ENCODE measurements around the gene SPI1. TPM values are rescaled to one million over a fixed set of nuclear protein-coding genes. Genes with fewer than 3 reads are reported as not detected.

Gene SPI1
- total and polyA plus RNA-seq, 2 donors (not counting 1 experiment from before 2014, with no cell fraction given), result 98.3 to 119 TPM

DNA sequence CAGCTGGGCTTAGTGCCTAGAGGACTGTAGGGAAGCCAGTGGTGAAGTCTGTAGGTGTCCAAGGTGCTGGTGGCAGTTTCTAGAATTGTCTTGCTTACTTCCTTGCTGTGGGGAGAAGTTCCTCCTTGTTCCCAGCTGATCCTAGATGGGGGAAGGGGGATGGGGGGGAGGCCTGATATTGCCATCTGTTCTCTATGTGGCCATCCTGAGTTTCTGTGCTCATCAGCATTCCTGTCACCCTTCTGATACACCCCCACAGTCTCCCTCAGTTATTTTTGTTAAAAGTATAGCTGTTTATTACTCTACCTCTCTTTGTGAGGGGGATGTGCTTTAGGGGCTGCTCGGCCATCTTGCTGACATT lies 71.9 kb downstream of the SPI1 start:
- ChIA-PET CTCF (interaction anchor here (1.4 kb wide), 1 partner anchor 68 kb away, joined by 3 read pairs; no protein-coding TSS in a partner anchor), POLR2A (no interaction called here)
- H3K27me3 ChIP-seq (replicated peaks in 1 of 4; ENCODE audit: control extremely low read depth in 1 of 4, control insufficient read depth in 3 of 4, insufficient read depth in 4 of 4, low read length in 3 of 4), result no peaks in the 10 kb centered on the region
- no peak overlapping the region for H3K4me2 ChIP-seq (replicated peaks; ENCODE audit: low read depth, low read length, poor library complexity, severe bottlenecking)
- no peak overlapping the region for H3K4me3 Mint-ChIP-seq
- H3K9me3 ChIP-seq (ENCODE audit: control extremely low read depth in 1 of 3, control insufficient read depth in 2 of 3, insufficient read depth in 1 of 3, low read length in 2 of 3), result peaks cover 2 to 18% (median 5%) of the 10 kb centered on the region in 3 donors
- H3K4me3 ChIP-seq (ENCODE audit: control extremely low read depth in 1 of 5, extremely low read depth in 1 of 5, insufficient read depth in 1 of 5, low read depth in 2 of 5, low read length in 4 of 5), result no peak overlapping the region
- H3K27ac Mint-ChIP-seq, result no peak overlapping the region
- H4K20me1 ChIP-seq (ENCODE audit: control insufficient read depth, insufficient read depth, low read length, poor library complexity, severe bottlenecking), result peaks cover 17% of the 10 kb centered on the region
- no peak overlapping the region for H2AFZ ChIP-seq (ENCODE audit: insufficient read depth, low read depth, low read length, poor library complexity, severe bottlenecking)
- H3K4me1 ChIP-seq (ENCODE audit: control insufficient read depth in 2 of 2, insufficient read depth in 2 of 2, low read length in 2 of 2), result no peaks in the 10 kb centered on the region
- no peak overlapping the region for H3K27ac ChIP-seq (ENCODE audit: low read length in 2 of 2)
- no peak for TF ChIP-seq EZH2 (IDR thresholded peaks at IDR 0.05; ENCODE audit: borderline replicate concordance, insufficient read depth, low read depth, low read length, poor library complexity, severe bottlenecking)
- TF ChIP-seq, protein P1, sequence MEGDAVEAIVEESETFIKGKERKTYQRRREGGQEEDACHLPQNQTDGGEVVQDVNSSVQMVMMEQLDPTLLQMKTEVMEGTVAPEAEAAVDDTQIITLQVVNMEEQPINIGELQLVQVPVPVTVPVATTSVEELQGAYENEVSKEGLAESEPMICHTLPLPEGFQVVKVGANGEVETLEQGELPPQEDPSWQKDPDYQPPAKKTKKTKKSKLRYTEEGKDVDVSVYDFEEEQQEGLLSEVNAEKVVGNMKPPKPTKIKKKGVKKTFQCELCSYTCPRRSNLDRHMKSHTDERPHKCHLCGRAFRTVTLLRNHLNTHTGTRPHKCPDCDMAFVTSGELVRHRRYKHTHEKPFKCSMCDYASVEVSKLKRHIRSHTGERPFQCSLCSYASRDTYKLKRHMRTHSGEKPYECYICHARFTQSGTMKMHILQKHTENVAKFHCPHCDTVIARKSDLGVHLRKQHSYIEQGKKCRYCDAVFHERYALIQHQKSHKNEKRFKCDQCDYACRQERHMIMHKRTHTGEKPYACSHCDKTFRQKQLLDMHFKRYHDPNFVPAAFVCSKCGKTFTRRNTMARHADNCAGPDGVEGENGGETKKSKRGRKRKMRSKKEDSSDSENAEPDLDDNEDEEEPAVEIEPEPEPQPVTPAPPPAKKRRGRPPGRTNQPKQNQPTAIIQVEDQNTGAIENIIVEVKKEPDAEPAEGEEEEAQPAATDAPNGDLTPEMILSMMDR (IDR thresholded peaks at IDR 0.05), result no peak
- H3K27me3 Mint-ChIP-seq, result no peaks in the 10 kb centered on the region
- DNase-seq (no peak), ATAC-seq (ENCODE audit: low read depth) (no peak)
- no CpG with 5 or more reads among the region's 1 CpG for WGBS (ENCODE audit: insufficient coverage)
- intact Hi-C loops (cut with micrococcal nuclease), result no loop called here
- no peaks in the 10 kb centered on the region for H3K4me1 Mint-ChIP-seq
- peaks cover 9 to 88% of the 10 kb centered on the region in 2 experiments for H3K36me3 ChIP-seq (replicated peaks in 1 of 2; ENCODE audit: control extremely low read depth in 1 of 2, control insufficient read depth in 1 of 2, extremely low read depth in 1 of 2, insufficient read depth in 2 of 2, low read length in 1 of 2)
- peaks cover 6% of the 10 kb centered on the region for H3K9me3 Mint-ChIP-seq (ENCODE audit: insufficient read depth)
- H3K79me2 ChIP-seq (ENCODE audit: control insufficient read depth, insufficient read depth, low read length), result peaks cover 43% of the 10 kb centered on the region
- no peak overlapping the region for H3K9ac ChIP-seq (ENCODE audit: low read length)

DNA sequence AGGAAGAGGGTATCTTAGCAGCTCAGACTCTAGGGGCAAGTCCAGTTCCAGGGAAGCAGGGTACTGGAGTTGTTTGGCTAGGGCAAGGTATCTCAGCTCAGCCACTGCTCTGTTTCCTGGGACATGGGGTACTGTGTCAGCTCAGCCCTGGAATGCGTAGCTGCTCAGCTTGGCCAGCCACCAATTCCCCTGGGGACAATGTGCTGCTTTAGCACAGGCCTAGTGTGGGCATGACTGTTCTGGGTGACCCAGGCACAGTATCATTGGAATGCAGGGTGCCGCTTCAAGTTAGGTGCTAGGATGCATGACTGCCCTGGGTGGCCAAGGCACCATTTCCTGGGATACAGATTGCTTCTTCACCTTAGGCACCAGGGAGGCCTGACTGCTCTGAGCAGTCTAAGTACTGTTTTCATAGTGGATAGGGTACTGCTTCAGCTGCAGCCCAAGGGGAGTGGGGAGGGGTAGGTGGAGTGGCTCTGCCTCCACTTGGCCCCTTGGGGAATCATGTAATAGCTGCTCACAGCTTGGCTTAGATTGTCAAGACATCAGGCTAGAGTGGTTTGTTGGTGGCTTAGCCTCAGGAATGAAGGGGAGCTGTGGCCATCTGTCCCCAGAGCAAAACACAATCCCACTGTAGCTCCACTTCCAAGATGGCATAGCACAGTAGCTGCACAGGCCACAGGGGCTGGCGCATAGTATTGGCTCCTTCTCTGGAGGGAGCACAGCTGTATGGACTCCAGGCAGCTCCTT lies 72.4 kb downstream of the SPI1 start:
- no peaks in the 10 kb centered on the region for H3K4me1 ChIP-seq (ENCODE audit: control insufficient read depth in 2 of 2, insufficient read depth in 2 of 2, low read length in 2 of 2)
- H3K36me3 ChIP-seq (replicated peaks in 1 of 2; ENCODE audit: control extremely low read depth in 1 of 2, control insufficient read depth in 1 of 2, extremely low read depth in 1 of 2, insufficient read depth in 2 of 2, low read length in 1 of 2), result peaks cover 8 to 83% of the 10 kb centered on the region in 2 experiments
- H3K4me2 ChIP-seq (replicated peaks; ENCODE audit: low read depth, low read length, poor library complexity, severe bottlenecking), result no peak overlapping the region
- 95% methylated on average over 3 of the region's 3 CpGs for WGBS (ENCODE audit: insufficient coverage)
- CTCF ChIA-PET, result interaction anchor here (1.4 kb wide), 1 partner anchor 68 kb away, joined by 3 read pairs; no protein-coding TSS in a partner anchor
- H3K79me2 ChIP-seq (ENCODE audit: control insufficient read depth, insufficient read depth, low read length), result peaks cover 43% of the 10 kb centered on the region
- intact Hi-C loops (cut with micrococcal nuclease), result no loop called here
- Mint-ChIP-seq H3K9me3 (ENCODE audit: insufficient read depth) (peaks cover 6% of the 10 kb centered on the region), H3K4me3 (no peak overlapping the region), H3K27ac (no peak overlapping the region), H3K4me1 (no peaks in the 10 kb centered on the region), H3K27me3 (no peaks in the 10 kb centered on the region)
- no peak overlapping the region for H3K27ac ChIP-seq (ENCODE audit: low read length in 2 of 2)
- H4K20me1 ChIP-seq (ENCODE audit: control insufficient read depth, insufficient read depth, low read length, poor library complexity, severe bottlenecking), result peaks cover 17% of the 10 kb centered on the region
- POLR2A ChIA-PET, result interaction anchor here (0.6 kb wide), 1 partner anchor 765 kb away, joined by 4 read pairs; no protein-coding TSS in a partner anchor
- no peak overlapping the region for H3K4me3 ChIP-seq (ENCODE audit: control extremely low read depth in 1 of 5, extremely low read depth in 1 of 5, insufficient read depth in 1 of 5, low read depth in 2 of 5, low read length in 4 of 5)
- DNase-seq (no peak), ATAC-seq (ENCODE audit: low read depth) (no peak)
- no peak overlapping the region for H3K9ac ChIP-seq (ENCODE audit: low read length)
- H3K27me3 ChIP-seq (replicated peaks in 1 of 4; ENCODE audit: control extremely low read depth in 1 of 4, control insufficient read depth in 3 of 4, insufficient read depth in 4 of 4, low read length in 3 of 4), result no peaks in the 10 kb centered on the region
- TF ChIP-seq, protein P1 (IDR thresholded peaks at IDR 0.05), result no peak
- TF ChIP-seq EZH2 (IDR thresholded peaks at IDR 0.05; ENCODE audit: borderline replicate concordance, insufficient read depth, low read depth, low read length, poor library complexity, severe bottlenecking), result no peak
- peaks cover 2 to 18% (median 5%) of the 10 kb centered on the region in 3 donors for H3K9me3 ChIP-seq (ENCODE audit: control extremely low read depth in 1 of 3, control insufficient read depth in 2 of 3, insufficient read depth in 1 of 3, low read length in 2 of 3)
- no peak overlapping the region for H2AFZ ChIP-seq (ENCODE audit: insufficient read depth, low read depth, low read length, poor library complexity, severe bottlenecking)

All from B cell (primary cell).